HAP-1 (cell line): Measurements from ENCODE around the gene ARL5A.
A peak's percentile ranks its signal among the peaks of the same experiment; 100 is the strongest.

Experiments used
- DNase-seq, 2 experiments: peaks; one replicate each; pipeline ENCODE4 v3.0.0-alpha.2; 2016 to 2020; ENCODE audit warnings: low spot score in 2 of 2
- H3K27me3 ChIP-seq: fragments of 250-450 bp; sonication (Bioruptor Pico); 2 replicates; pipeline ENCODE4 v1.5.1; 2020; ENCODE audit warnings: low read depth, mild to moderate bottlenecking, moderate library complexity
- H3K36me3 ChIP-seq: fragments of 250-450 bp; sonication (Bioruptor Pico); replicated peaks from 2 replicates; pipeline ENCODE4 v1.5.1; 2020; ENCODE audit warnings: mild to moderate bottlenecking
- H3K4me1 ChIP-seq: fragments of 250-450 bp; sonication (Bioruptor Pico); 2 replicates; pipeline ENCODE4 v1.5.1; 2020; ENCODE audit warnings: mild to moderate bottlenecking
- H3K4me3 ChIP-seq: fragments of 250-450 bp; sonication (Bioruptor Pico); 2 replicates; pipeline ENCODE4 v1.5.1; 2020; ENCODE audit warnings: mild to moderate bottlenecking, moderate library complexity
- H3K9me3 ChIP-seq: fragments of 250-450 bp; sonication (Bioruptor Pico); 2 replicates; pipeline ENCODE4 v1.5.1; 2020; ENCODE audit warnings: mild to moderate bottlenecking, moderate library complexity
- in situ Hi-C: fragments of 300-500 bp; cut with MboI; formaldehyde crosslinking; loops from 3 replicates; pipeline ENCODE4 v1.14.3; 2020; ENCODE audit warnings: low sequenced_read_pairs, inconsistent platforms, mixed read lengths

Gene ARL5A

DNA sequence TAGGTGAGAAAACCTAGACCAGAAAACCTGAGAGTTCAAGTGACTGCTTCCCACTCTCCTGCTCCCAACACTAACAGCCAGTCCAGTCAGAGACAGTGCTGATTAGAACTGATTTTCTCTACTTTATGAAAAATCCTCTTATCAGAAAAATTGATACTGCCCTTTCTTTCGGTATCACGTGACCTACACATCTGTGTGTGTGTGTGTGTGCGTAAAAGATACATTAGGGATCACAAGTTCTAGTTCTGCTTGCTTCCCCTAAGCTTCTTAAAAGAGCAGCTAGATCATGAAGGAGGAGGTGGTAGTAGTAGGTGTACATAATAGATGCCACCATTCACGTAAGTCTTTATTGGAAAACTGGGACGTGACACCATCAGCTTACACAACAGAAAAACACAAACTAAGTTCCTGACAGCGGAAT lies 1.5 kb downstream of the ARL5A start:
- peak in 1 of 2 experiments; percentile 34 for DNase-seq
- no peaks in the 10 kb centered on the region for H3K27me3 ChIP-seq
- H3K4me3 ChIP-seq: peak overlapping the region; percentile 86
- H3K9me3 ChIP-seq: no peaks in the 10 kb centered on the region
- in situ Hi-C loops: no loop called here
- peaks cover 23% of the 10 kb centered on the region for H3K4me1 ChIP-seq
- H3K36me3 ChIP-seq: peaks cover 5% of the 10 kb centered on the region

DNA sequence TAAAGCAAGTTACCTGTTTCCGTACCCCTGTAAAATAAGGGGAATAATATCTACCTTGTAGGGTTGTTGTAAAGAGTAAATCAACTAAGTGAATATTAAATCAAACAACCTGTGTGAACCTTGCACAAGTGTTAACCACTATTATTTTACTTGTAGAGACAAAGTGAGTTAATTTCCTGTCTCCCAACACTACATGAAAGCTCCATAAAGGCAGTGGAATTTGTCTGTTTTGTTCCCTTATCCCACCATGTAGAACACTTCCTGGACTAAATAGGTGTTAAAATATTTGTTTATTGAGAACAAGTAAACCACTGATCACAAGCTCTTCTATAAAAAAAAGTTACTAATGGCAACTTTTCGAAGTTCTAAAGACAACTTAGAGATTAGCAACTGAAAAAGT lies 3.3 kb downstream of the ARL5A start:
- in situ Hi-C loops: no loop called here
- Histone ChIP-seq H3K27me3 (no peaks in the 10 kb centered on the region), H3K36me3 (peaks cover 5% of the 10 kb centered on the region), H3K4me1 (peaks cover 29% of the 10 kb centered on the region), H3K9me3 (no peaks in the 10 kb centered on the region), H3K4me3 (no peak overlapping the region)
- DNase-seq: no peak

DNA sequence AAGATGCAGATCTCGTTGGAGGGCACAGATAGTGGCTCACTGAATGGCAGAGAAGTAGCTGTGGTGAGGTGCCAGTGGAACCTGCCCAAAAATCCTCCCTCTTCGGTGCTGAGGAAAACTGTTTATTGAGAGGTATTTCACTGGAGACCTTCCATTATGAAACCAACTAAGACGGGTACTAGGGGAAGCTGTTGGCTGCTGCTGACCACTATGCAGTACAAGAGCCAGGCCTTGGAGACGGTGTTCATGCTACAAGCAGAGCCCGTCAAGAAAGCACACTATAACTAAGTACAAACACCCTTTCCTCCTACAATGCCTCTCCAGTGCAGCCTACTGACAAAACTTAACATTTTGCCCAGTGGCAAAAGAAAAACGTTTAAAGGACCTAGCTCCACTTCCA lies 4.6 kb downstream of the ARL5A start:
- in situ Hi-C loops: no loop called here
- Histone ChIP-seq H3K36me3 (peaks cover 5% of the 10 kb centered on the region), H3K4me3 (no peak overlapping the region), H3K4me1 (peaks cover 25% of the 10 kb centered on the region), H3K9me3 (no peaks in the 10 kb centered on the region), H3K27me3 (no peaks in the 10 kb centered on the region)
- DNase-seq: no peak

DNA sequence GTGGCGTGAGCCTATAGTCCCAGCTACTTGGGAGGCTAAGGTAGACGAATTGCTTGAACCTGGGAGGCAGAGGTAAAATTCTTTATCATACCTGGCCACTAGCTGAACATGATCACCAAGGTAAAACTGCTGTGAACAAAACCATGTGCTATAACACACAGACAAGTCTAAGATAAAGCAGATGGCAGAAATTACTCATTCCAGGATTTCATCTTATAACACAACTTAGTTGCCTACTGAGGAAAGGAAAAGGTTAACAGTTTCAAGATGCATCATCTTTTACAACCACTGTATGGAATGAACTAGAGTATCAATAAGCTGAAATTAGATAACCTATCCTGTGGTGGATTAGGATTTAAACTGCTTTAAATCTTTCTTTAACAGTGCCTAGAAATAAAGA lies 8.3 kb downstream of the ARL5A start:
- H3K36me3 ChIP-seq: peaks cover 3% of the 10 kb centered on the region; the same call in 1 of the 2 replicates
- in situ Hi-C loops: no loop called here
- H3K4me1 ChIP-seq: peaks cover 13% of the 10 kb centered on the region

DNA sequence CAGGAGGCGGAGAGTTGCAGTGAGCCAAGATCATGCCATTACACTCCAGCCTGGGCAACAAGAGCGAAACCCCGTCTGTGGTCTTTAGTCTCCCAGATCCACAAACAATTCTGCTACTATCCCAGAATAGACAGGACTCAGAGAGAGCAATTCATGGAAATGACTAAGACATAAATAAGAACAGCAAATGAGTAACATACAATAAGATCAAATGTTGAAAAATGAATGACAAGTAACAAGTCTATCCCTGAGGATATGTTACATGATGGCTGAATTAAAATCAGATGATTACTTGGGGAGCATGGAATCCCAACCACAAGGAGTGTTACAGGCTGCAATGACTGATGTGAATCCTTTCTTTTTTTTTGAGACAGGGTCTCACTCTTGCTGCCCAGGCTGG lies 10.3 kb downstream of the ARL5A start:
- Histone ChIP-seq H3K36me3 (peaks cover 11% of the 10 kb centered on the region), H3K4me3 (no peak overlapping the region), H3K27me3 (no peaks in the 10 kb centered on the region), H3K9me3 (no peaks in the 10 kb centered on the region), H3K4me1 (peaks cover 8% of the 10 kb centered on the region; the same call in 1 of the 2 replicates)
- in situ Hi-C loops: no loop called here
- no peak for DNase-seq

More for the DNA sequence above, 8.3 kb downstream of the ARL5A start:
- Histone ChIP-seq H3K9me3 (no peaks in the 10 kb centered on the region), H3K27me3 (no peaks in the 10 kb centered on the region), H3K4me3 (no peak overlapping the region)
- DNase-seq: no peak

DNA sequence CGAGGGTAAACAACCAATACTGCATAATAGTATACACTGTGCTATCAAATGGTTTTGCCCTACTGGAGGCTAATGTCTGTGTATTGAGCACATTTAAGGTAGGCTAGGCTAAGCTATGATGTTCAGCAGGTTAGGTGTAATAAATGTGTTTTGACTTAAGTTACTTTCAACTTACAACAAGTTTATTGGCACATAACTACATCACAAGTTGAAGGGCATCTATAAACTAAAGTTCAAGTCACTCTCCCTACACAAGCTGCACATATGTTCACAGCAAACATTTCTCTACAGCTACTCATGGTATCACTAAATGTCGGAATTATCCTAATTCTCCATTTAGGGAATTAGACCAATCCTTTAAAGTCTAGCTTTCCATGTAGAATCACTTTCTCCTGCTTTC lies 11.4 kb downstream of the ARL5A start:
- Histone ChIP-seq H3K27me3 (no peaks in the 10 kb centered on the region), H3K36me3 (peaks cover 20% of the 10 kb centered on the region), H3K4me1 (peaks cover 5% of the 10 kb centered on the region; the same call in 1 of the 2 replicates), H3K4me3 (no peak overlapping the region), H3K9me3 (no peaks in the 10 kb centered on the region)
- in situ Hi-C loops: no loop called here
- DNase-seq: no peak

DNA sequence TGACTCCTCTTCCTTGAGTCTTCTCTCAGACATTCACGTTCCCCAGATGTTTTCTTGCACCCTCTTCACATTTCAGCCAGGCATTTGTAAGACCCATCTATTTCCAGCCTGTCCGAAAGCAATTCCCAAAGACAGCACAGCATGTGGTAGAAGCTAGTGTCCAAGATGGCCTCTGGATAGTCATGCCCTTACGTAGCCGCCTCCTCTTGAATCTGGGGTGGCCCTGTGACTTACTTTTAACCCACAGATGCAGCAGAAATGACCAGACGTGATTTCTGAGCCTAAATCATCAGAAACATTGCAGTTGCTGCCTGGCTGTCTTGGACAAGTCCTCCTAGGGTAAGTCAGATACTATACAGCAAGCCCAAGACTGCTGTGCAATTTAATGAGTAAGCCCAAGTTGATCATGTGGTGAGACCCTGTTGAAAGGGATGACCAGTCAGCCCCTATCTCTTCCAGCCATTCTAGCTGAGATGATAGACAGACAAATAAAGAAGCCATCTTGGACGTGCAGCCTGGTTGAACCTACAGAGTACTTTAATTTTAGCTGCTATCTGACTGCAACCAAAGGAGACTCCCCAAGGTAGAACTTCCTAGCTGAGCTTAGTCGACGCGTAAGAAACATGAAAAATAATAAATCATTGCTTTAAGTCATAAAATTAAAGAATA lies 12.3 kb downstream of the ARL5A start:
- Histone ChIP-seq H3K9me3 (no peaks in the 10 kb centered on the region), H3K4me3 (no peak overlapping the region), H3K36me3 (peaks cover 24% of the 10 kb centered on the region), H3K27me3 (no peaks in the 10 kb centered on the region), H3K4me1 (peaks cover 2% of the 10 kb centered on the region; the same call in 1 of the 2 replicates)
- in situ Hi-C loops: no loop called here
- DNase-seq: no peak

DNA sequence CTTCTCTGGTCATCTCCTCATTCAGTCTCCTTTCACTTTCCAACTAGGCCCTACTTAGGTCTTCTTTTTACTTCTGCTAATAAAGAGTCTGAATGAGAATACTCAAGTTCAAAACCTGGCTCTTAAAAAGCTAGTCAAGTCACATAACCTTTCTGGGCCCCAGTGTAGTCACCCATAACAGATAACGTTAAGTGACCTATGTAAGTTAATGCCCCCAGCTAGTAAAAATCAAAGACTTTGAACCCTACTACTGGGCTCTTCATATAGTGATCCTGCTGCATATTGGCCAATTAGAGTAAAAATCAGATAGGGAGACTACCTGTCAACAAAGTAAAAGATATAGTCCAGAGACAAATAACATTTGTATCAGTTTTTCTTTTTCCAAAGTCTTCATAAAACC lies 17.7 kb downstream of the ARL5A start:
- H3K36me3 ChIP-seq: peaks cover 32% of the 10 kb centered on the region
- DNase-seq: no peak
- no peak overlapping the region for H3K4me3 ChIP-seq
- H3K4me1 ChIP-seq: no peaks in the 10 kb centered on the region
- no peaks in the 10 kb centered on the region for H3K9me3 ChIP-seq
- in situ Hi-C loops: no loop called here
- no peaks in the 10 kb centered on the region for H3K27me3 ChIP-seq

DNA sequence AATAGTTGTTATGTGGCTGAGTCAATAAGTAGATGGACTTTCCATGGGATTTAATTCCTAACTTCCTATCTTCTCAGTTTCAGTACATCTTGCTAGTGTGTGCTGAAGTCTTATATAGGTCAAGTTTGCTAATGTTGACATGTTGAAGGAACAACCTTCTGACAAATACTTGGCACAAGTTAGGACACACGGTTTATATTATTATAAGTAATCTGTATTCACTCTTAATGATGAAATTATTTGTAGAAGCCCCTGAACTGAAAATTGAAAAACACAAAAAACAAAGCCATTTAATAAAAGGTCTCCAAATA lies 19.2 kb downstream of the ARL5A start:
- in situ Hi-C loops: no loop called here

DNA sequence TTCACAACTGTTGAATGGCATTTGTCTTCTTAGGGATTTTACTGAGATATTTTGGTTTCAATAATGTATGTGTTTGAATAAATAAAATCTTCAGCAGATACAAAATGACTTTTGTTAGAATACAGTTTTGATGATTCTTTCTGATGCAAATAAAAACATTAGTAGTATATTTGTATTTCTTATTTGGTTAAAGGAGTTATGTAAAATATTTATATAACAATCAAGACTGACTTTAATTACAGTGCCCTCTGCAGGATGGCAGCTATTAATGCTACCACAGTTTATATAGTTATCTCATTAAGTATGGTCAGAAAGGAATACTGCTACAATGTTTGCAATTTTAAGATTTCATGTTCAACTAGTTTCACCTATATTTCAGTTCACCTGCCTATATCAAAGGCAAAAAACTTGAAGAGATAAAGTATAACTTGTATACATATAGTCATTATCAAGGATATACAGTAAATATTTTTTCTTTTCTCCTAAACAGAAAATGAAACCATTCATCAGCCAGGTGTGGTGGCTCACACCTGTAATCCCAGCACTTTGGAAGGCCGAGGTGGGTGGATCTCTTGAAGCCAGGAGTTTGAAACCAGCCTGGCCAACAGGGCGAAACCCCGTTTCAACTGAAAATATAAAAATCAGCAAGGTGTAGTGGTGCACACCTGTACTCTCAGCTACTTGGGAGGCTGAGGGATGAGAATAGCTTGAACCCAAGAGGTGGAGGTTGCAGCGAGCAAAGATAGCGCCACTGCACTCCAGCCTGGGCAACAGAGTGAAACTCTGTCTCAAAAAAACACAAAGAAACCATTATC lies 19.8 kb downstream of the ARL5A start:
- DNase-seq: no peak
- H3K9me3 ChIP-seq: no peaks in the 10 kb centered on the region
- peaks cover 30% of the 10 kb centered on the region for H3K36me3 ChIP-seq
- no peaks in the 10 kb centered on the region for H3K27me3 ChIP-seq
- in situ Hi-C loops: no loop called here
- H3K4me3 ChIP-seq: no peak overlapping the region
- no peaks in the 10 kb centered on the region for H3K4me1 ChIP-seq

More for the DNA sequence above, 19.2 kb downstream of the ARL5A start:
- H3K27me3 ChIP-seq: no peaks in the 10 kb centered on the region
- DNase-seq: no peak
- no peaks in the 10 kb centered on the region for H3K4me1 ChIP-seq
- H3K9me3 ChIP-seq: no peaks in the 10 kb centered on the region
- H3K4me3 ChIP-seq: no peak overlapping the region
- H3K36me3 ChIP-seq: peaks cover 31% of the 10 kb centered on the region

DNA sequence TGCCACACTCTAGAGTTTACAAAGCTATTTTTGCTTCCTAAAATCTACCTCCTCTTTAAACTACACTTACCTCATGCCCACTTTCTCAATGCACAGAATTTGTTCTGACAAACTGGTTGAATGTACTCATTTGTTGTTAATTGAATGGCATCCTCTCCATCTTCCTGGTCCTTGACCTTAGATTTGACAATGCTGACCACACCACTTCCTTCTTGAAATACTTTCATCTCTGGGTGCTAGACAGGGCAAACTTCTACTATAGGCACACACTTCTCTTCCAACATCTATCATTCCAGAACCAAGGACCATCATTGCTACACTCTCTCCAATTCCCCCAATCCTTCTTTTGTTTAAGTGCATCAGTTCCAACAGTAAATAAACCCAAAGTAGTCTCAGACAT lies 22.3 kb downstream of the ARL5A start:
- Histone ChIP-seq H3K36me3 (peaks cover 22% of the 10 kb centered on the region), H3K4me1 (no peaks in the 10 kb centered on the region), H3K27me3 (no peaks in the 10 kb centered on the region), H3K9me3 (no peaks in the 10 kb centered on the region), H3K4me3 (no peak overlapping the region)
- DNase-seq: no peak
- in situ Hi-C loops: no loop called here

DNA sequence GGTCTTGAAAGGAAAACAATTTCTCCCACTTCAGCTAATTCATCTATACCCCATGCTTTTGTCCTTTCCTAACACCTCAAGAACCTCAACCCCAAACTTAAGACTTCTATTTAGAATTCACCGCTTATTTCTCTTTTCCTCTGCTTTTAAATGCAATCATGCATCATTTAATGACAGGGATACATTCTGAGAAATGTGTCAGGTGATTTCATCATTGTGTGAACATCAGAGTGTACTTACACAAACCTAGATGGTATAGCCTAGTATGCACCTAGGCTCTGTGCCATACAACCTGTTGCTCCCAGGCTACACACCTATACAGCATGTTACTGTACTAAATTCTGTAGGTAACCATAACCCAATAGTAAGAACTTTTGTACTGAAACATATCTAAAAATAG lies 22.9 kb downstream of the ARL5A start:
- H3K36me3 ChIP-seq: peaks cover 22% of the 10 kb centered on the region
- no peaks in the 10 kb centered on the region for H3K27me3 ChIP-seq
- no peak for DNase-seq
- no peaks in the 10 kb centered on the region for H3K9me3 ChIP-seq
- no peak overlapping the region for H3K4me3 ChIP-seq
- peaks cover 4% of the 10 kb centered on the region; the same call in 1 of the 2 replicates for H3K4me1 ChIP-seq
- in situ Hi-C loops: no loop called here

DNA sequence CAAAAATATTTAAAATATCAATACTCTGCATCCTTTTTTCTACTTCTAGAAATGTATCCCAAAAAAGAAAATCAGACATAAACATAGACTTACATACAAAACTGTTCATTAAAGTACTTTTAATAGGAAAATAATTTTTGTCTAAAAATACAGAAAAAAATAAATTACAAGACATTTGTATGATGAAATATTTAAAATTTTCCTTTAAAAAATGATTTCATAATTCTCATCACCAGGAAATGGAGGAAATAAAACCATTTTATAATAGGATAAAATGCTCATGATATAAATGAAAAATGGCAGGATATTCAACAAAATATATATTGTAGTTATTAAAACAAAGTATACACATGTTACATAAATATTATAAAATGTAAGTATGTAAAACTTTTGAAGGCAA lies 24.4 kb downstream of the ARL5A start:
- in situ Hi-C loops: no loop called here
- H3K9me3 ChIP-seq: no peaks in the 10 kb centered on the region
- DNase-seq: no peak
- no peak overlapping the region for H3K4me3 ChIP-seq
- H3K36me3 ChIP-seq: peaks cover 22% of the 10 kb centered on the region
- no peaks in the 10 kb centered on the region for H3K27me3 ChIP-seq
- peaks cover 6% of the 10 kb centered on the region; the same call in 1 of the 2 replicates for H3K4me1 ChIP-seq

DNA sequence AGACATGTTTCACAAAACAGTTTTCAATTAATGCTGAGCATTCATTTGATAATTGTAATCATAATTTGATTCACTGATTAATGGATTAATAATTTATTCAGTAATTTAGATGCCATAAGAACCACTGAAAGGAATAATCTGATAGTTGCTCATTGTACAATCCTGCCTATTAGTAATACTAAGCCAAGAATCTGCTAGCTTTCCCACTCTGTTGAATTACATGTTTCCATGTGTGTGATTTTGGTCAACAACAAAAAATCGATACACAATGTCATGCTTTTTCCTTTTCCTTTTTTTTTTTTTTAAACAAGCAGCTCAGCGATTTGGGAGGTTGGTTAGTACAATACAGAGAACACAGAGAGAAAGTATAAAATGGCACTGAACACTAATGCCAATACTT lies 25.9 kb downstream of the ARL5A start:
- H3K27me3 ChIP-seq: no peaks in the 10 kb centered on the region
- peaks cover 22% of the 10 kb centered on the region for H3K36me3 ChIP-seq

More for the DNA sequence above, 25.9 kb downstream of the ARL5A start:
- in situ Hi-C loops: no loop called here
- no peaks in the 10 kb centered on the region for H3K9me3 ChIP-seq
- H3K4me3 ChIP-seq: no peak overlapping the region
- no peak for DNase-seq
- H3K4me1 ChIP-seq: peaks cover 8% of the 10 kb centered on the region; the same call in 1 of the 2 replicates
